IPS-18c (cell line): ENCODE results near the gene MFAP4.
"Not testable (repeated sequence)": the region's sequence is repeated elsewhere in the genome, so short reads cannot be mapped to it uniquely, and the experiment has no call there.

ENCODE experiments used
- H3K4me3 ChIP-seq: 2 replicates; pipeline ENCODE4 v1.7.0; 2013; ENCODE audit warnings: low read depth, mild to moderate bottlenecking, low read length, moderate library complexity; ENCODE audit not compliant: insufficient read depth
- H3K9me3 ChIP-seq: one replicate; pipeline ENCODE4 v1.6.1; 2013; ENCODE audit warnings: mild to moderate bottlenecking, low read length, moderate library complexity; ENCODE audit not compliant: control insufficient read depth, insufficient read depth

MFAP4 gene

GRCh38 chr17:19365833-19366636 lies 21.0 kb downstream of the MFAP4 start:
- H3K9me3 ChIP-seq = no peaks in the 10 kb centered on the region

GRCh38 chr17:19365499-19365817 lies 21.5 kb downstream of the MFAP4 start:
- H3K4me3 ChIP-seq = no peak overlapping the region
- H3K9me3 ChIP-seq = no peaks in the 10 kb centered on the region

More at GRCh38 chr17:19365833-19366636, 21.0 kb downstream of the MFAP4 start:
- no peak overlapping the region for H3K4me3 ChIP-seq

DNA sequence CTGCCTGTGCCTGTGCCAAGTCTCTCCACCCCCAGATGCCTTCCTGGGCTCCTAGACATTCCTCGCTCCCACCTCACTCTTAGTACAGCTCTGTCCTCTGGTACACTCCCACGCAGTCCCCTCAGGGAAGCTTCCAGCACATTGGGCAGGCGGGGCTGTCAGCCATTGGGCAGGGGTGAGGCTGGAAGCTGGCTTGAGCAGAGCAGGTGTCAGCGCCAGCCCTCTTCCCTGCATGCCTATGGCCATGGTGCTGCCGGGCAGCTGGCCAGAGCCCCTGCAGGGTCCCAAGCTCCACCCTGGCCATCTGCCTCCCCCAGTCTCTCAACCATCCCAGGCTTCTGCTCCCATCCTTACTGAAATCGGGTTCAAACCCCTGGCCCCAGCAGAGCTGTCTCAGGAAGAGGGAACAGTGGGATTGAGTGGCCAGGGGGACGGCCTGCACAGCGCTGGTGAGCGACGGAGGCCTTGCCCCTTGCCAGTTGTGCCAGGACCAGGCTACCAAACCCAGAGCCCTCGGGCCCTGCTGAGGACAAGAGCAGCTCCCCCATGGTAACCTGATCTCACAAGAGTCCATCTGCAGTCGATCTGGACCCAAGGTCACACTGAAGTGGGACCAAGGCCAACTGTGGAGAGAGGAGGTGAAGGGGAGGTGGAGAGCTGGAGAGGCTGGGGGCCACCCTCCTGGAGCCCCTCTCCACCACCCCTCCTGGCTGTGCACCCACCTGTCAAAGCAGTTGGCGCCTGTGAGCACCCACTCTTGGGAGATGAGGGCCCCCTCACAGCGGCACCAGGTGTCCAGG lies 22.1 kb downstream of the MFAP4 start:
- no peaks in the 10 kb centered on the region for H3K9me3 ChIP-seq
- H3K4me3 ChIP-seq = no peak overlapping the region

DNA sequence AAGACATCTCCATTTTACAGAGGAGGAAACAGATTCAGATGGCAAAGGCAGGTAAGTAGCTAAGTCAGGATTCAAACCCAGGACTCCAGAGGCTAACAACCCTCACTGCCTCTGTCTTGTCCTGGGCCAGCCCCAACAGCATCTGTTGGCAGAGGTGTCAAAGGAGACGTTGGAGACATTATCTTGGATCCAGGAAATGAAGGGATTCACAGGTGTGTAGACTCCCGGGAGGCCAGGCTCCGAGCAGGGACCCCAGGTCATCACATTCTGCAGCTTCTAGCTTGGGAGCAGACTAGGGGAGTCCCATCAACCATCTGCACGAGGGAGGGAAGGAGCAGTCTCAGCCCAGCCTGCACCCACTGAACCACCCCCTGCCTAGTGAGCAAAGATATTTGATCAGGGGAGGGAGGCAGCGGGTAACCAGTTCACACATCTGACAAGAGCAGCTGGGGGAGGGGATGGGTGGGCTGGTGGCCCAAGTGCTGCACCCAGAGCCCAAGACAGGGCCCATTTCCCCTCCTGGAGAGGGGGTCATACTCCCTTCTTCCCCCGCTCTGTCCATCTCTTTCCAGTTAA lies 23.4 kb downstream of the MFAP4 start:
- Histone ChIP-seq H3K4me3 (no peak overlapping the region), H3K9me3 (no peaks in the 10 kb centered on the region)

DNA sequence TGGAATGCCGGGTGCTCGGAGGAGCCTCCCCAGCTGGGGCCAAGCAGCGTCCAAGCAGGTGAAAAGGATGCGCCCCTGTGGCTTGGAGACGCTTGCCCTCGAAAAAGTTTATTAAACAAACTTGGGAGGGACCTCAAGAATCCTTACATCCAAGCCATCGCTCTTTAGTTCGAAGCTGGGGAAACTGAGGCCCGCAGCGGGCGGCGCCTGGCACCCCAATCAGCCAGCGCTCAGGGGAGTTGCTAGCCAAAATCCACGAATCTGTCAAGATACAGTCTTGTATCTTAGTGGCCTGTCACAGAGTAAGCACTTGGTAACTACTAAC lies 23.9 kb downstream of the MFAP4 start:
- Histone ChIP-seq H3K4me3 (peak overlapping the region; percentile 77; the same call in 1 of the 2 replicates), H3K9me3 (no peaks in the 10 kb centered on the region)

- Histone ChIP-seq H3K4me3 (peak within 1 kb of the TSS; percentile 77), H3K9me3 (no peaks in the 10 kb centered on the region)
Measured at GRCh38 chr17:19362277-19363113, 24.5 kb downstream of the MFAP4 start, which contains the start of gene B9D1. Gene B9D1 (minus strand): TSS chr17:19362723. CDS start chr17:19362569, 154 bp downstream.

GRCh38 chr17:19361944-19362276 lies 25.1 kb downstream of the MFAP4 start:
- Histone ChIP-seq H3K4me3 (peak overlapping the region; percentile 77), H3K9me3 (no peaks in the 10 kb centered on the region)

- no peak overlapping the region for H3K4me3 ChIP-seq
- no peaks in the 10 kb centered on the region for H3K9me3 ChIP-seq
Measured at GRCh38 chr17:19361326-19361725, 25.7 kb downstream of the MFAP4 start.

DNA sequence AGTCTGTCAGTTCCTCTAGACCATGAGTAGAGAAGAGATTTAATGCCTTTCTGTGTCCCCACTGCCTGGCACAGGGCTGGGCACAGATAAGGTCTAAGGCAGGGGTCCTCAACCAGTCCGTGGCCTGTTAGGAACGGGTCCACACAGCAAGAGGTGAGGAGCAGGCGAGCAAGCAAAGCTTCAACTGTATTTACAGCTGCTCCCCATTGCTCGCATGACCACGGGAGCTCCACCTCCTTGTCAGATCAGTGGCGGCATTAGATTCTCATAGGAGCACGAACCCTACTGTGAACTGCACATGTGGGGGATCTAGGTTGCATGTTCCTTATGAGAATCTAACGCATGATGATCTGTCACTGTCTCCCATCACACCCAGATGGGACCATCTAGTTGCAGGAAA lies 26.2 kb downstream of the MFAP4 start:
- no peak overlapping the region for H3K4me3 ChIP-seq
- H3K9me3 ChIP-seq = no peaks in the 10 kb centered on the region

DNA sequence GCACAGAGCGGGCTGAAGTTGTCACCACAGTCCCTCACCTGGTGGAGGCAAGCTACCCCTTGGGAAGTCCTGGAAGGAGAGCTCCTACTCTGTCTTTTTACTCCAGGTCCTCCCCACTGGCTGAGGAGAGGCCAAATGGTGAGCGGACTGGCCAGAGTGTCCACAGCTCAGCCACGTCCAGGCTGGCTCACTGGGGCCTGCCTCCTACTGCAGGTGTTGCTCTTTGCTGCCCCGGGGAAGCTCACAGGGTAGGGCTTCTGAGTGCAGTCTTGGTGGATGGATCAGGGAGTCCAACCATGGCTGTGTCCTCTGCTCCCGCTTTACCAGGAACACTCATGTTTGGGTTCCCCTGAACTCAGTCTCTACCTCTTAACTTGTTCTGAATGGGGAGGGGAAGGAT lies 27.1 kb downstream of the MFAP4 start:
- H3K4me3 ChIP-seq = no peak overlapping the region
- H3K9me3 ChIP-seq = no peaks in the 10 kb centered on the region

- no peaks in the 10 kb centered on the region for H3K9me3 ChIP-seq
- H3K4me3 ChIP-seq = no peak overlapping the region
Measured at GRCh38 chr17:19359151-19359550, 27.8 kb downstream of the MFAP4 start.

GRCh38 chr17:19357761-19358160 lies 29.2 kb downstream of the MFAP4 start:
- H3K4me3 ChIP-seq = no peak overlapping the region
- no peaks in the 10 kb centered on the region for H3K9me3 ChIP-seq

- H3K4me3 ChIP-seq = no peak overlapping the region
- no peaks in the 10 kb centered on the region for H3K9me3 ChIP-seq
Measured at GRCh38 chr17:19357351-19357750, 29.6 kb downstream of the MFAP4 start.

DNA sequence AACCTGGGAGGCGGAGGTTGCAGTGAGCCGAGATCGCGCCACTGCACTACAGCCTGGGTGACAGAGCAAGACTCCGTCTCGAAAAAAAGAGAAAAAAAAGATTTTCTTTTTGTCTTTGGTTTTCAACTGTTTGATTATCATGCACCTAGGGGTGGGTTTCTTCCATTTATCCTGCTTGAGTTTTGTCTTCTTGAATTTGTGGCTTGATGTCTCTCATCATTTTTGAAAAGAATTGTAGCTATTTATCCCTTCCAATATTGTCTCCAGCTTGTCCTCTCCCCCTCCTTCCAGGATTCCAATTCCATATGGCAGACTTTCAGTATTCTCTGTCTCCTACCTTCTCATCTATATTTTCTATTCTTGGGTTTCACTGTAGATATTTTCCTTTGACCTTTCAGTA lies 32.2 kb downstream of the MFAP4 start:
- no peak overlapping the region for H3K4me3 ChIP-seq
- no peaks in the 10 kb centered on the region for H3K9me3 ChIP-seq

DNA sequence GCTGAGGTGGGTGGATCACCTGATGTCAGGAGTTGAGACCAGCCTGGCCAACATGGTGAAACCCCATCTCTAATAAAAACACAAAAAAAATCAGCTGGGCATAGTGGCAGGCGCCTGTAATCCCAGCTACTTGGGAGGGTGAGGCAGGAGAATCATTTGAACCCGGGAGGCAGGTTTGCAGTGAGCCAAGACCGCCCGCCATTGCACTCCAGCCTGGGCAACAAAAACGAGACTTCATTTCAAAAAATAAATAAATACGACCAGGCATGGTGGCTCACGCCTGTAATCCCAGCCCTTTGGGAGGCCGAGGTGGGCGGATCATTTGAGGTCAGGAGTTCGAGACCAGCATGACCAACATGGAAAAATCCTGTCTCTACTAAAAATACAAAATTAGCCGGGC lies 33.6 kb downstream of the MFAP4 start:
- H3K9me3 ChIP-seq, H3K4me3 ChIP-seq: not testable (repeated sequence)

DNA sequence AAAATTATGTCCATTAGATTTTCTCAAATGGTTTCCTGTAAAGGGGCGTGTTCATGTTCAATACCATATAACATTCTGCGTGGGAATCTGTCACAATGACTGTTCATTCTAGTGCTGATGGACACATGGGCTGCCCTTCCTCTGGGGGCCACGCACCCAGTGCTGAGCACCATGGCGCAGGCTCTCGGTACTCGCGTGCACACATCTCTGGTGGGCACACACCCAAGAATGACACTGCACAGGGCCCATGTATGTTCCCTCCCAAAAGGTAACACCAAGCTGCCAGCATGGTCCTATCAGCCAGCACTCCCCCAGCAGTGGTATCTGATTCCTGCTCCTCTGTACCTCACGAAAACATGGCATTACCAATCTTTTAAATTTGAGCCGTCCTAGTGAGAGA lies 38.2 kb downstream of the MFAP4 start:
- Histone ChIP-seq H3K4me3 (no peak overlapping the region), H3K9me3 (no peaks in the 10 kb centered on the region)

DNA sequence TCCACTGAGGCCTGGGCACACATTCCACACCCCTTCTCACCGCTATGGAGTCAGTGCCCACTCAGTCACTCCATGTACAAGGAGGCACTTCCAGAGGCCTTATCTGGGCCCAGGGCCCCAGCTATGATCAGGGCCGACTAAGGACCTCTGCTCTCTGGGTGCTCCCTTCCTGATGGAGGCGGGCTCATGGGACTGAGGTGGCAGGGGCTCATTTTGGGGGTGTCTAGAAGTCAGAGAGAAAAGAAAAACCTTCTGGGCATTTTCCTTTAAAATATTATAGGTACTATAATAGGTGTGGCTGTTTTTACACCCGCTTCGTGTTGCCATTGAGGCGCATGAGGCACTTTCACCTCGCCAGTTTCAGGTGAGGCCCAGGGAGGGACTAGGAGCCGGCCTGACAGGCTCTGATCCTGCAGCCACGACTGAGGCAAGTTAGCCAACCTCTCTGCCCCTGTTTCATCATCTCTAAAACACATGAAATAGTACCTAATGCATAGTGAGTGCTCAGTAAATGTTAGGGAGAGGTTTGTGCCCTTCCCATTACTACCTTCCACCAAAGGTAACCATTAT lies 38.8 kb downstream of the MFAP4 start:
- Histone ChIP-seq H3K4me3 (no peak overlapping the region), H3K9me3 (no peaks in the 10 kb centered on the region)
